ENCODE results near the gene EDIL3.

Gene EDIL3

GRCh38 chr5:84255315-84255714 is 129.4 kb downstream of the EDIL3 start:
- peak; percentile 8 for DNase-seq

GRCh38 chr5:84253946-84254345 is 130.7 kb downstream of the EDIL3 start:
- no peak for DNase-seq

DNA sequence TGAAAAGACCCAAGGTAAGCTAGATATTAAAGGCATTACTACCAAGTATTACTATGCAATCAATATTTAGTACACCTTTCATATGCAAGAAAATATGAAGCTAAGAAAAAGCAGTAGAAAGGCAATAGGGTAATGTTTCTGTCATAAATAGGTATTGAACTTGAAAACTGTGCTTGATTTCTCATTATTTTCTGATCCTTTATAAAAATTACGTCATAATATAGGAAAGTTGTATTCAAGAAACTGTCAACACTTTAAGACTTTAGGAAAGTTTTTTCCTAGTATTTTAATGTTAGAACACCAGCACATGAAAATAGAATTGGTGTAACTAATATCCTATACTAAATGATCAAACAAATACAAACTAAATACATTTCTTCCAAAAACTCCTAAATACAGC is 133.2 kb downstream of the EDIL3 start:
- DNase-seq = no peak

- peak; percentile 67 for DNase-seq
These were observed 134.6 kb downstream of the EDIL3 start for GRCh38 chr5:84249918-84250630.

GRCh38 chr5:84248013-84248412 is 136.7 kb downstream of the EDIL3 start:
- peak; percentile 64 for DNase-seq

- peak; percentile 11 for DNase-seq
These were observed 142.4 kb downstream of the EDIL3 start for GRCh38 chr5:84242286-84242685.

- no peak for DNase-seq
These were observed 145.2 kb downstream of the EDIL3 start for GRCh38 chr5:84239494-84239893.

- no peak for DNase-seq
These were observed 147.6 kb downstream of the EDIL3 start for GRCh38 chr5:84237126-84237525.

DNA sequence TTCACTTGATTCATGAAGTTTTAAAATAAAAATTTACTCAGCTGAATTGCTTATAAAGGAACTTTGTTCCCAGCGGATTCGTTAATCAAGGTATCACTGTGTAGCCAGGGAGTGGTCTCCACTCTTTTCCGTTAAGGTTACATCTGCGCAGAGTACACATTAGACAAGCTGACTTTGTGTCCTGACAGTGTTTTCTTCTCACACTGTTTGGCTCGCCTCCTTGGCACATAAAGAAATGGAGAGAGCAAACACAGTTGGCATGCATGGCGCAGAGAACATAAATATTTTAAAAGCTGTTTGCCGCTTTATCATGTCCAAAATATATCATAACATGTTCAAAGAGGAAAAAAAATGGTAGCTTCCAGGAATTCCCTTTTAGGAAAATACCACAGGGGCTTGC is 153.2 kb downstream of the EDIL3 start:
- no peak for DNase-seq

- DNase-seq = no peak
These were observed 155.6 kb downstream of the EDIL3 start for GRCh38 chr5:84229045-84229444.

GRCh38 chr5:84228266-84228665 is 156.4 kb downstream of the EDIL3 start:
- no peak for DNase-seq

DNA sequence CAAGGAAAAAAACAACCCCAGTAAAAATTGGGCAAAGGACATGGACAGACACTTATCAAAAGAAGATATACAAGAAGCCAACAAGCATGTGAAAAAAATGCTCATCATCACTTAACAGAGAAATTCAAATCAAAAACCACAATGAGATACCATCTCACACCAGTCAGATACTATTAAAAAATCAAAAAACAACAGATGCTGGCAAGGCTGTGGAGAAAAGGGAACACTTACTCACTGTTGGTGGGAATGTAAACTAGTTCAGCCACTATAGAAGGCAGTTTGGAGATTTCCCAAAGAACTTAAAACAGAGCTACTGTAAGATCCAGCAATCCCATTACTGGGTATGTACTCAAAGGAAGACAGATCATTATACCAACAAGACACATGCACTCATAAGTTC is 157.4 kb downstream of the EDIL3 start:
- no peak for DNase-seq

GRCh38 chr5:84218546-84218945 is 166.1 kb downstream of the EDIL3 start:
- DNase-seq = no peak

GRCh38 chr5:84215521-84215920 is 169.2 kb downstream of the EDIL3 start:
- no peak for DNase-seq

GRCh38 chr5:84213861-84214260 is 170.8 kb downstream of the EDIL3 start:
- no peak for DNase-seq

GRCh38 chr5:84213212-84213611 is 171.5 kb downstream of the EDIL3 start:
- no peak for DNase-seq

GRCh38 chr5:84204772-84205171 is 179.9 kb downstream of the EDIL3 start:
- no peak for DNase-seq

- DNase-seq = no peak
These were observed 182.5 kb downstream of the EDIL3 start for GRCh38 chr5:84202136-84202535.

DNA sequence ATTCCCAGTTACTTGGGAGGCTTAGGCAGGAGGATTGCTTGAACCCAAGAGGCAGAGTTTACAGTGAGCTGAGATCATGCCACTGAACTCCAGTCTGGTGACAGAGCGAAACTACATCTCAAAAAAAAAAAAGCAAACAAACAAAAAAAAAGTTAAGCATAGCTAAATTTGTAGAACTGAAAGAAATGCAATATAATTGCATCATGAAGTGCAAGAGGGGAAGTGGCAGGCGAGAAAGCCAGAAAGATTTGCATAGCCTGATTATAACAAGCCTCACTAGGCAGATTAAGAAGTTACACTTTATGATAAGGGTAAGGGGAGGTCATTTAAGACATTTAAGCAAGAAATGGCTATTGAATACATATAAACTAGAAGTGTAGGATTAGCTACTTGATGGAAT is 187.1 kb downstream of the EDIL3 start:
- no peak for DNase-seq

- DNase-seq = no peak
These were observed 193.4 kb downstream of the EDIL3 start for GRCh38 chr5:84191281-84191680.

- DNase-seq = no peak
These were observed 199.8 kb downstream of the EDIL3 start for GRCh38 chr5:84184857-84185256.

DNA sequence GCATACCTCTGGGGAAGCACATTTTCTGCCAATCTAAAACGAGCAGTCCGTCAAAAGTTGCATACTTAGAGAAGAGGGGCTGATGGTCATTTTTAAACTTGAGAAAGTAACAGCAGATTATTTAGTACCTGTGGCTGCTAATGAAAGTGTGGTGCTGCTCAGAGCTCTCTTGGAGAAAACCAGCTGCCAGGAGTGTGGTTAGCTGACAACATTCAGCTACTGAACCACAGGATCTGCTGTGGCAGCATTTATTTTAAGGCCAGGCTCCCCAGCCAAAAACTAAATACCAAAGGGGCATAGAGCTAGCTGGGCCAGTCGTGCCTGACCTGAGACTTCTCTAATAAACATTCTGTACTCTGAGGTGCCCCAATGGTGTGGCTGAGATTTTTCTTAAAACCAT is 203.6 kb downstream of the EDIL3 start:
- no peak for DNase-seq

DNA sequence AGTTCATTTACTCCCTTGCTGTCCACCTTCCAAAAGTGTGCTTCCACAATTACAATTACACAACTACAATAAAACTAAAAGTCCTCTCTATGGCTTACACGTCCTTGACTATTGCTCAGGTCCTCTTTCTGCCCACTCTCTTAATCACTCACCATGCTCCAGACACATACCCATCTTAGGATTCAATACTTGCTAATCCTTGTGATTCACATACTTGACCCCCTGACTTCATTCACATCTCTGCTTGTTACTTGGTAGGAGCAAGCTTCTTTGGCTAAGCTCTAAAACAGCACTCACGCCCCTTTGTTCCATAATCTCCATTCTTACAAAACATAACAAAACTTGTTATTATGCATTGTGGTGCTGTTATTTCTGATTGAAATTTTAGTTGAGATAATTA is 215.8 kb downstream of the EDIL3 start:
- no peak for DNase-seq

DNA sequence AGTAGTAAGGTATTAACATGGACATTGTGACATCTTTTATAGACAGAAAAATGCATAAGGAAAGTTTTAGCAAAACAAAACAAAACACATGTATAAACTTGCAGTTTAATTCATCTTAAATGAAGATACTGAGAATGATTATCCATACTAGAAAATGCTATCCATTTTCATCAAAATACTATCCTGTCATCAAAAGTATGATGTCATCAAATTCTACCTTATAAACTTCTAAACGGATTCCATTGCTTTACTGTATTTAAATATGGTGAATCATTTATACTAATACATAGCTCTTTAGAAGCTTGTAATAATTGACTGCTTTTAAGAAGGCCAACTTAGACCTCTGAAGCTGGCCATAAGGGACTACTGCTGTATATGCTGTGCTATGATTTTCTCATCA is 221.0 kb downstream of the EDIL3 start:
- no peak for DNase-seq

- DNase-seq = no peak
These were observed 222.0 kb downstream of the EDIL3 start for GRCh38 chr5:84162695-84163094.
